ENCODE measurements around the gene AFF1. TPM values are rescaled to one million over a fixed set of nuclear protein-coding genes. Genes with fewer than 3 reads are reported as not detected.
A peak's percentile ranks its signal among the peaks of the same experiment; 100 is the strongest.

The AFF1 gene
- polyA plus RNA-seq, 3 donors from 2014 or later: 10.1 to 35.3 (median 13.9) TPM

DNA sequence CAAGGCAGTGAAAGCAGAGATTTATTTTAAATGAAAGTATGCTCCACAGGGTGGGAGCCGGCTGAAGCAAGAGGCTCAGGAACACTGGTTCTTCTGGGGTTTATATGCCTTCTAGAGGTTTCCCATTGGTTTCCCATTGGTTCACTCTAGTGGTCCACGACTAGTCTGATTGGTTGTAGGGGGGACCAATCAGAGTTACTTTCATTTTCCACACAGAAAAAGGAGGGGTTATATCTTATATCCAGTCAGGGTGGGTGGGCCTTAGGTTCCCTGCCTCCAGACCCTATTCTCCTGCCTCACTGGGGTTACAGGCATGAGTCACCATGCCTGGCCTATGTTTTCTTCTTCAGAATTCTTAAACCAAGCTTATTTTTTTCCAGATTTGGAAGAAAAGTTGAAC, 184.0 kb downstream of the AFF1 start:
- DNase-seq: no peak
- peak overlapping the region in 1 of 6 donors; percentile 16 for H3K27ac Mint-ChIP-seq
- peaks cover 3 to 37% (median 15%) of the 10 kb centered on the region in 3 donors for H3K36me3 Mint-ChIP-seq
- no peak overlapping the region for H3K4me3 Mint-ChIP-seq
- H3K4me1 Mint-ChIP-seq: peaks cover 10 to 28% of the 10 kb centered on the region in 2 donors
- H3K9me3 Mint-ChIP-seq: no peaks in the 10 kb centered on the region
- H3K27me3 Mint-ChIP-seq (ENCODE audit: low read depth in 3 of 3): peaks cover 0 to 6% (median 0%) of the 10 kb centered on the region in 3 donors

DNA sequence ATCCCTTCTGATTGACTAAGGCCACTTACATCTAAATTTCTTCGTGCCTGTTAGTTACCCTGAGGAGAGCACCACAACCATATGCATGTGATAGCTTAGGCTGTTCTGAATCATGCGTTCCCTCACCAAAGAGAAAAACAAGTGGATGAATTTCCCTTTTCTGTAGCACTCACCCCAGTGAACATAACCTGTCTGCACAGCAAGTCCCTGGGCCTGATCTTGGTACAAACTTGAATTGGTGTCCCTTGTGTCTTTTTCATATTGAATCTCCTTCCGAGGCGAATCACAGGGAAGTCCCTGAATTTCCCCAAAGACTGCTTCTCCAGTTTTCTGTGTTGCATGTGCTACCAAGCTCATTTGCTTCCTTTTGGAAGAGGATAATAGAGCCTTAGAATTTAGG, 185.2 kb downstream of the AFF1 start:
- no peak for DNase-seq
- Mint-ChIP-seq H3K36me3 (peaks cover 7 to 38% (median 17%) of the 10 kb centered on the region in 3 donors), H3K9me3 (no peaks in the 10 kb centered on the region), H3K4me1 (peaks cover 10 to 27% of the 10 kb centered on the region in 2 donors), H3K27ac (peak overlapping the region in 3 of 6 donors; percentile 19 to 49 (median 36)), H3K27me3 (ENCODE audit: low read depth in 3 of 3) (peaks cover 0 to 6% (median 0%) of the 10 kb centered on the region in 3 donors), H3K4me3 (no peak overlapping the region)

DNA sequence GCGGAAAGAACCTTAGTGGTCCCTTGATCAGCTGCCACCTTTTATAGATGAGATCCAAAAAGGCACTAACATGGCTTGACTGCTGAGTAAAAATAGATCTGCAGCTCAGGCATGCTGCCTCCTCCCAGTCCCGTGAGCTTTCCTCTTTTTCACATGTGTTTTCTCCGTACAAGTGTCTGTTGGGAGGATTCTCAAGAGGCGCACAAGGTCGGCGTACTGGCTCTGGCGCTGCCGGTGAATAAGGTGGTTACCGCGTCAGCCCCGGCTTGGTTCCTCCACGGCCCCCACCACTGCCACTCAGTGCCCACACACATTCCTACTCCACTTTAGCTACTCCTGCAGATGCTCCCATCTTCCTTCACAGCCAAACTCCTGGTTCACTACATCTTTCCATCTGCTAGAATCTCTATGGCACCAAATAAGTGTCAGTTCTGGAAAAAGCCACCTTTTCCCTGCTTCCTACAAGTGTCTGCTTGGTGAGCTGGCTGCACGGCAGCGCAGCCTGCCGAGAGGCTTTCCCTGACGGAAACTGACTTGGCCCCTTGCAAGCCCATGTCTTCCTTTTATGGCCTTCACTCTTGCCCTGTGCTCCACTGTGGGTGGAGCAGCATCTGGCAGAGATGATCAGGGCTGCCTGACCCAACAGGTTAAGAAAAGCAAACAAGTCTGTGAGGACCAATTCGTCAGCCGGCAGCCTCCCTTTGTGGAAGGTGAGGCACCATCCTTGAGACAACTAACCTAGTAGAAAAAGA, 185.8 kb downstream of the AFF1 start:
- Mint-ChIP-seq H3K4me1 (peaks cover 10 to 27% of the 10 kb centered on the region in 2 donors), H3K4me3 (no peak overlapping the region), H3K9me3 (no peaks in the 10 kb centered on the region), H3K36me3 (peaks cover 10 to 39% (median 21%) of the 10 kb centered on the region in 3 donors), H3K27ac (no peak overlapping the region), H3K27me3 (ENCODE audit: low read depth in 3 of 3) (peaks cover 0 to 6% (median 2%) of the 10 kb centered on the region in 3 donors)
- DNase-seq: no peak

DNA sequence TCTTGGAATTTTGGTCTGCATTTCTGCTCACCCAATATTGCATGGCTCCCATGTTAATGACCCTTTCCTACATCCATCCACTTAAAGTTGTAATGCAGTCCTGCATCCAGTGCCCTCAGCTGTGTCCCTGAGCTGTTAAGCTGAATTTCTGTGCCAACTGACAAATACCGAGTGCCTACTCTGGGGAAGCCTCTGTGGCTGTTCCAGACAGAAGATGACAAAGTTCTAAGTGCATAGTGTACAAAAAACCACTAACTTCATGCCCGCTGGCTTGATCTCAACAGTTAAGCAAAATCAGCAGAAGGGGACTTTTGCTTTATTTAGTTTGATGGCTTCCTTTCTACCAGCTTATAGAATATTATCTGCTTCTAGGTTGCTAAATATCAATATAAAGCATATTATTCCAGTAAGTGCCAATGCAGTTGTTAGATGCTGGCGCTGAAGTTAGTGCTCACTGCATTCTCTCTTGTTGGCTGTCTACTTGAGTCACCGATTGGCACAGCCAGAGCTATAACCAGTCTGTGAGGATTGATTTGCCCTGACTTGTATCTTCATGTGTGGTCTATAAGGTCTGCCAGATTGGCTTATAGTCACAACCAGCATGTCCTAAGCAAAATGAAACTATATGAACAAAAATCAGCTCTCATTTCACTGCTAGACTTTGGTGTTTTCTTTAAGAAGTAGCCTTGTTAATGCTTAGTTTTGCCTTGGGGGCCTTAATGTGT, 186.7 kb downstream of the AFF1 start:
- Mint-ChIP-seq H3K4me1 (peaks cover 10 to 29% of the 10 kb centered on the region in 2 donors), H3K4me3 (no peak overlapping the region), H3K27ac (peak overlapping the region; percentile 10 to 80 (median 54)), H3K27me3 (ENCODE audit: low read depth in 3 of 3) (peaks cover 0 to 7% (median 3%) of the 10 kb centered on the region in 3 donors), H3K36me3 (peaks cover 17 to 40% (median 22%) of the 10 kb centered on the region in 3 donors), H3K9me3 (no peaks in the 10 kb centered on the region)
- DNase-seq: no peak

DNA sequence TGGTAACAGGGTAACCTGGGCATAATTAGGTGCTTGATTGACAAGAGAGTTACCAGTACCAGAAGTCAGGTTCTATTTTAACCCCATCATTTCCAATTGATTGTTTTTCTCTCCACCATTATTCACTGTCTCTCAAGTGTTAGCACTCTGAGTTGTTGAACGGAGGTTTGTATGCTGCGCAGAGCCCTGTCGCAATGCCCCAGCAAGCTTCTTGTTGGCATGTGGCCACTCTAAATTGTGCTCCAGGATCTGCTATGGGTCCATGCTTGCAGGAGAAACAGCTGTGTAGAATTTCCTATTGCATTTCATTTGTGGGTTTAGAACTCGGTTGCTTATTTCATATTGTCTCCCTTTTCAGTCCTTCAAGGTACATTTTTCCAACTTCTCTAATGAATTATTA, 187.4 kb downstream of the AFF1 start:
- peaks cover 8 to 33% of the 10 kb centered on the region in 2 donors for H3K4me1 Mint-ChIP-seq
- H3K36me3 Mint-ChIP-seq: peaks cover 22 to 41% (median 23%) of the 10 kb centered on the region in 3 donors
- peak overlapping the region in 5 of 6 donors; percentile 1 to 58 (median 22) for H3K27ac Mint-ChIP-seq

DNA sequence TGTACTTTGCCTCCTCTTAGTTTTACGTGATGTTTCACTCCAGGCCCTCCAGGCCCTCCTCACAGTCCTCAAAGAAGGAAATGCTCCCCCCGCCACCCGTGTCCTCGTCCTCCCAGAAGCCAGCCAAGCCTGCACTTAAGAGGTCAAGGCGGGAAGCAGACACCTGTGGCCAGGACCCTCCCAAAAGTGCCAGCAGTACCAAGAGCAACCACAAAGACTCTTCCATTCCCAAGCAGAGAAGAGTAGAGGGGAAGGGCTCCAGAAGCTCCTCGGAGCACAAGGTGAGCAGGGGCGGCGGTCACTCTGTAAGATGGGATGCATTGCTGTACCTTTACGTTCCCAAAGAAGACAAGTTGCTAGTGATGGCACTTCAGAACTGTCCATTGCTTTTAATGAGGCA, 191.2 kb downstream of the AFF1 start:
- DNase-seq: no peak
- Mint-ChIP-seq H3K27me3 (ENCODE audit: low read depth in 3 of 3) (peaks cover 0 to 6% (median 3%) of the 10 kb centered on the region in 3 donors), H3K4me3 (no peak overlapping the region), H3K4me1 (peaks cover 3 to 23% of the 10 kb centered on the region in 2 donors), H3K36me3 (peaks cover 31 to 46% (median 40%) of the 10 kb centered on the region in 3 donors), H3K27ac (no peak overlapping the region), H3K9me3 (no peaks in the 10 kb centered on the region)

More for the DNA sequence above, 187.4 kb downstream of the AFF1 start:
- DNase-seq: no peak
- H3K4me3 Mint-ChIP-seq: no peak overlapping the region
- H3K27me3 Mint-ChIP-seq (ENCODE audit: low read depth in 3 of 3): peaks cover 0 to 8% (median 3%) of the 10 kb centered on the region in 3 donors
- H3K9me3 Mint-ChIP-seq: no peaks in the 10 kb centered on the region

DNA sequence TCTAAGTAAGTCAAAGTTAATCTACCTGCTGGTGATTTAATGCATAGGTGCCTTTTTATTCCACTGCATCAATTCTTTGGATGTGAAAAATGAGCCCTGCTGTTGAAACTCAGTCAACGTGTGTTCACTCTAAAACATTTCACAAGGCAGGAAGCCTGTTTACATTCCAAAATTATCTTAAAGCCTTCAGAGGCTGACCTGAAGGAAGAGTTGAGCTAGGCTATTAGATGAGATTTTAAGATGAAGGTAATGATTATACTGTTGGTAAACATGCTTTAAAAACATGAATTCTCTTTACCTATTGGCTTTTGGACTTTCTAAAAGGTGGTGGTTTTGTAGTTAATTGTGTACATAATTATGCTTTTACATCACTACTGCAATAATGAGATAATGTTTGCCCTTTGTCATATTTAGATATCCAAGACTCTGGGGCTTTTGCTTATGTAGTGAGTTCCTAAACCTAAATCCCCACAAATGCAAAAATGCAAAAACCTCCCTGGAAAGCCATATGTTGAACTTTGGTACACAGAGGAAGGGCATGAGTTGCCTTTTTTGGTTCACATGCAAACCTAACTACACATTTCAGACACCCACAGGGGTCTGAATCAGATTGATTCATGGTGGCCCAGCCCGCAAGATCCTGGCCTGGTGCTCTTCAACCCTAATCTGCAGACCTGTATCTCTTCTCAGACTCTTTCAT, 193.3 kb downstream of the AFF1 start:
- Mint-ChIP-seq H3K4me1 (peaks cover 0 to 6% of the 10 kb centered on the region in 2 donors), H3K9me3 (no peaks in the 10 kb centered on the region), H3K4me3 (no peak overlapping the region), H3K36me3 (peaks cover 49 to 60% (median 54%) of the 10 kb centered on the region in 3 donors), H3K27me3 (ENCODE audit: low read depth in 3 of 3) (peaks cover 0 to 3% (median 3%) of the 10 kb centered on the region in 3 donors), H3K27ac (no peak overlapping the region)
- DNase-seq: no peak

DNA sequence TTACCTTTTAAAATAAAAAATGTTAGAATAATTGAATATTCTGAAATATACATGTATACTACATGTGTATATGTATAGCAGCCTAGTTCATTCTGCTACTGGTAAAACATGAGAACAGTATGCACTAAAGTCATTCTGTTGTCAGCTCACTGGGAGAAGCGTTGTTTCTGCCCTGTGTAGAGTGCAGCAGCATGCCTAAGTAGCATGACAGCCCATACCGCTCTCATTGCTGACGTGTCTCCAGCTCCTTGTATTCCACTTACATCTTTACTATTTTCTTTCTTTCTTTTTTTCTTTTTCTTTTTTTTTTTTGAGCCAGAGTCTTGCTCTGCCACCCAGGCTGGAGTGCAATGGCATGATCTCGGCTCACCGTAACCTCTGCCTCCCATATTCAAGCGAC, 194.9 kb downstream of the AFF1 start:
- Mint-ChIP-seq H3K36me3 (peaks cover 62 to 72% (median 63%) of the 10 kb centered on the region in 3 donors), H3K4me1 (peaks cover 7 to 18% of the 10 kb centered on the region in 2 donors), H3K27ac (no peak overlapping the region), H3K27me3 (ENCODE audit: low read depth in 3 of 3) (peaks cover 0 to 5% (median 3%) of the 10 kb centered on the region in 3 donors), H3K9me3 (no peaks in the 10 kb centered on the region), H3K4me3 (no peak overlapping the region)
- DNase-seq: no peak

DNA sequence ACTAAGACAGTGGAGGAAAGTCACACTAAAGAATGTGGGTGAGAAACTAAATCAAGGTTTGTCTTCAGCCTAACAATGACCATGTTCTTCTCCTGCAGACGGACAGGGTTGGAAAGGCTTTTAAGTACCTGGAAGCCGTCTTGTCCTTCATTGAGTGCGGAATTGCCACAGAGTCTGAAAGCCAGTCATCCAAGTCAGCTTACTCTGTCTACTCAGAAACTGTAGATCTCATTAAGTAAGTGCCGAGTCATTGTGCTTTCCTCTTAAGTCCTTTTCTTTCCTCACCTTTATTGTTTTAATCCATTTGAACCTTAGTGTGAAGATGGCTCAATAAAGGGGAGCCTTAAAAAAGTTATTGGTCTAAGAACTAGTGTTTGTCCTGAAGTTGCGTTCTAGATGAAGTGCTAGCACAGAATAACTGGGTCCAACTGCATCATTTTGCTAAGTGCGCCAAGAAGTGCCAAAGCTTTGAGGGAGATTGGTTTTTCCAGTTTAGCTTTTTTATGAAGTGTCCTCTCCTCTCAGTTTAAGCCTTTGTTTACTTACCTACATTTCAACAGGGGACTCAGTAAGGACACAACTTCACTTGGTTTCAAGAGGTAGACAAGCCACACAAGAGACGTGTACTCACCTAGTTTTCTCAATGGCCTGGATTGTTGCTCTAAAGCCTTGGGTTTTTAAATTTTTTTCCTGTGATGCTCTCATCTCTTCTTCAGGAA, 196.3 kb downstream of the AFF1 start:
- DNase-seq: no peak
- peaks cover 60 to 69% (median 62%) of the 10 kb centered on the region in 3 donors for H3K36me3 Mint-ChIP-seq
- H3K4me1 Mint-ChIP-seq: peaks cover 10 to 24% of the 10 kb centered on the region in 2 donors
- peaks cover 0 to 3% (median 2%) of the 10 kb centered on the region in 3 donors for H3K27me3 Mint-ChIP-seq (ENCODE audit: low read depth in 3 of 3)
- no peaks in the 10 kb centered on the region for H3K9me3 Mint-ChIP-seq
- no peak overlapping the region for H3K27ac Mint-ChIP-seq
- H3K4me3 Mint-ChIP-seq: no peak overlapping the region

DNA sequence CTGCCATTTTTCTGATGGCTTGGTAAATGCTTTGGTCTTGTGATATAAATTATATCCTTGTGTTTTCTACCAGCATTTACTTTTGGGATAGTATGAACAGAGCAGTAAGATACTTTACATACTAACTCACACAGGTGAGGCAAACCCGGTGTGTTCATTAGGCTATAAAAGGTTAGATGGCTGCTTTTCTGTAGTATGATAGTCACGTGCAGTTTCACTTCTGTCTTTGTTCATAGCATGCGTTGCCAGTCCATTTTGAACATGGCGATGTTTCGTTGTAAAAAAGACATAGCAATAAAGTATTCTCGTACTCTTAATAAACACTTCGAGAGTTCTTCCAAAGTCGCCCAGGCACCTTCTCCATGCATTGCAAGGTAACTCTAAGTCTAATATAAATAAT, 197.2 kb downstream of the AFF1 start:
- no peak overlapping the region for H3K4me3 Mint-ChIP-seq
- no peaks in the 10 kb centered on the region for H3K9me3 Mint-ChIP-seq
- no peak for DNase-seq
- peaks cover 54 to 67% (median 62%) of the 10 kb centered on the region in 3 donors for H3K36me3 Mint-ChIP-seq
- peaks cover 10 to 18% of the 10 kb centered on the region in 2 donors for H3K4me1 Mint-ChIP-seq
- H3K27me3 Mint-ChIP-seq (ENCODE audit: low read depth in 3 of 3): peaks cover 0 to 2% (median 0%) of the 10 kb centered on the region in 3 donors
- no peak overlapping the region for H3K27ac Mint-ChIP-seq

DNA sequence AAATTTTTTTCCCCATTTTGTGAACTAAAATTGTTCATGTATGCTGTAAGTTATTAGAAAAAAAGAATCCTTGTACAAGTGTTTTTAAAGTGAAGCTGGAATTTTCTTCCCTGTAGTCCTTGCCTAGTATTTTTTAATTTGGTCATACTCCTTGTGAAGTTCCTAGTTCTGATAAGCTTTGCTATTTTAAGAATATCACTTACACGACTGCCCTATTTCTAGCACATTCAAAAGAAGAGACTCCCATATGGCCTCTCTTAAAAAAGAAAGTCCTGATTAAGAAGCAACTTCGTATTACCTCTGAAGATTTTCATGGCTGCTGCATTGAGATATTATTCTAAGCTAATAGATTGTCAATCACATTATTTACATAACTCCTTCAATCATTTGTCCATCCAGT, 198.4 kb downstream of the AFF1 start:
- H3K36me3 Mint-ChIP-seq: peaks cover 50 to 69% (median 55%) of the 10 kb centered on the region in 3 donors
- no peak for DNase-seq
- H3K9me3 Mint-ChIP-seq: no peaks in the 10 kb centered on the region
- peaks cover 0 to 2% (median 0%) of the 10 kb centered on the region in 3 donors for H3K27me3 Mint-ChIP-seq (ENCODE audit: low read depth in 3 of 3)
- H3K4me3 Mint-ChIP-seq: no peak overlapping the region
- H3K27ac Mint-ChIP-seq: peak overlapping the region in 1 of 6 donors; percentile 2
- peaks cover 10 to 18% of the 10 kb centered on the region in 2 donors for H3K4me1 Mint-ChIP-seq

DNA sequence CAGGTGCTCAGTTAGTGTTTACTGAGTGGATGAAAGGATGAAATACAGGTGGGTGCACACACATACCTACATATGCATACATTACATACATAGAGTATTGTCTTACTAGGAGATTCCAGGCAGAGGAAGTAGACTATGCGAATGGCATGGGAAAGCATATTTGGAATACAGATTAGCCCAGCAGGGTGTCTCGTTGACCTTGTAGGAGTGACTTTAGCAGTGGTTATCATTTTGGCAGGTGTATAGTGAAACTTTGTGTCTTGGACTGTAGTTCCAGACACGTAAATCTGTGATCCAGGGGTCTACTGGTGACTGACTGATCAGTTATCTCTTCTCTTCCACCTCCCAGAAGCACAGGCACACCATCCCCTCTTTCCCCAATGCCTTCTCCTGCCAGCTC, 199.3 kb downstream of the AFF1 start:
- H3K4me3 Mint-ChIP-seq: peak overlapping the region in 1 of 5 donors; percentile 33
- peaks cover 0 to 2% (median 0%) of the 10 kb centered on the region in 3 donors for H3K27me3 Mint-ChIP-seq (ENCODE audit: low read depth in 3 of 3)
- H3K36me3 Mint-ChIP-seq: peaks cover 47 to 66% (median 50%) of the 10 kb centered on the region in 3 donors
- peak overlapping the region in 4 of 6 donors; percentile 27 to 43 (median 35) for H3K27ac Mint-ChIP-seq
- no peaks in the 10 kb centered on the region for H3K9me3 Mint-ChIP-seq
- peaks cover 10 to 18% of the 10 kb centered on the region in 2 donors for H3K4me1 Mint-ChIP-seq
- DNase-seq: no peak

DNA sequence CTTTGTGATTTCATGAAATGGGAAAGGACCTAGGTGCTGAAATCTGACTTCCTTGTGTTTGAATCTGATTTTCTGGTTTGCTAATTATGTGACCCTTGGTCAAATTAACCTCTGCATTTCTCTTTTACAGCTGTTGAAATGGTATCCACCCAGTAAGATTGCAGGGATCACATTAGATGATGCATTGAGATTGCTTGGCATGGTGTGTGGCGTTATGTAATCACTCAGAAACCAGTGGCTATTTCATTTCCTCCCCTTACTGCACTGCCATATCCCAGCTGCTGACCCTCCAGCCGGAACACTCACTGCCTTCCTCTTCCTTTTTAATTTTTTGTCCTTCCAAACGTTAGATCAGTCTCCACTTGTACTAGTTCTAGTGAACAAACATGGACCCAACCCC, 206.6 kb downstream of the AFF1 start:
- H3K4me3 Mint-ChIP-seq: no peak overlapping the region
- H3K36me3 Mint-ChIP-seq: peaks cover 9 to 41% (median 17%) of the 10 kb centered on the region in 3 donors
- H3K4me1 Mint-ChIP-seq: peaks cover 2 to 12% of the 10 kb centered on the region in 2 donors
- H3K27me3 Mint-ChIP-seq (ENCODE audit: low read depth in 3 of 3): peaks cover 0 to 1% (median 0%) of the 10 kb centered on the region in 3 donors
- no peaks in the 10 kb centered on the region for H3K9me3 Mint-ChIP-seq
- DNase-seq: no peak
- no peak overlapping the region for H3K27ac Mint-ChIP-seq
